ENCODE data around the gene RYR1.

- TF ChIP-seq, protein P1, sequence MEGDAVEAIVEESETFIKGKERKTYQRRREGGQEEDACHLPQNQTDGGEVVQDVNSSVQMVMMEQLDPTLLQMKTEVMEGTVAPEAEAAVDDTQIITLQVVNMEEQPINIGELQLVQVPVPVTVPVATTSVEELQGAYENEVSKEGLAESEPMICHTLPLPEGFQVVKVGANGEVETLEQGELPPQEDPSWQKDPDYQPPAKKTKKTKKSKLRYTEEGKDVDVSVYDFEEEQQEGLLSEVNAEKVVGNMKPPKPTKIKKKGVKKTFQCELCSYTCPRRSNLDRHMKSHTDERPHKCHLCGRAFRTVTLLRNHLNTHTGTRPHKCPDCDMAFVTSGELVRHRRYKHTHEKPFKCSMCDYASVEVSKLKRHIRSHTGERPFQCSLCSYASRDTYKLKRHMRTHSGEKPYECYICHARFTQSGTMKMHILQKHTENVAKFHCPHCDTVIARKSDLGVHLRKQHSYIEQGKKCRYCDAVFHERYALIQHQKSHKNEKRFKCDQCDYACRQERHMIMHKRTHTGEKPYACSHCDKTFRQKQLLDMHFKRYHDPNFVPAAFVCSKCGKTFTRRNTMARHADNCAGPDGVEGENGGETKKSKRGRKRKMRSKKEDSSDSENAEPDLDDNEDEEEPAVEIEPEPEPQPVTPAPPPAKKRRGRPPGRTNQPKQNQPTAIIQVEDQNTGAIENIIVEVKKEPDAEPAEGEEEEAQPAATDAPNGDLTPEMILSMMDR (IDR thresholded peaks at IDR 0.05) = no peak
- no peak for TF ChIP-seq POLR2A (IDR thresholded peaks at IDR 0.05)
These were observed 103.8 kb downstream of the RYR1 start for GRCh38 chr19:38537071-38537936.

All from thyroid gland (tissue), 4 donors.